ENCODE results near the gene LCOR. TPM values are rescaled to one million over a fixed set of nuclear protein-coding genes. Genes with fewer than 3 reads are reported as not detected.

The LCOR gene
- total and polyA plus RNA-seq, 2 experiments from 2014 or later = 26.1 to 48.7 TPM

- Histone ChIP-seq H3K36me3 (replicated peaks; ENCODE audit: insufficient read depth, low read depth) (no peaks in the 10 kb centered on the region), H3K9me3 (ENCODE audit: low read depth) (no peaks in the 10 kb centered on the region), H2AFZ (no peak overlapping the region), H3K27me3 (no peaks in the 10 kb centered on the region), H3K4me2 (no peak overlapping the region), H3K4me1 (ENCODE audit: insufficient read depth) (no peaks in the 10 kb centered on the region), H3K4me3 (no peak overlapping the region), H3K9me2 (replicated peaks; ENCODE audit: insufficient read depth) (no peaks in the 10 kb centered on the region), H3K79me2 (no peaks in the 10 kb centered on the region), H3K27ac (no peak overlapping the region), H4K20me1 (ENCODE audit: insufficient read depth, poor library complexity, severe bottlenecking) (no peaks in the 10 kb centered on the region)
- 91% methylated on average over 8 of the region's 8 CpGs for WGBS (ENCODE audit: low lambda C conversion rate, missing lambda C conversion rate)
- no peak for TF ChIP-seq EZH2 (IDR thresholded peaks at IDR 0.05; ENCODE audit: borderline replicate concordance)
- no peak for TF ChIP-seq EZH2phosphoT487 (IDR thresholded peaks at IDR 0.05; ENCODE audit: low read depth, severe bottlenecking, unreplicated experiment)
- no peak for TF ChIP-seq CTCF (IDR thresholded peaks at IDR 0.05; ENCODE audit: poor library complexity)
- no peak for DNase-seq (ENCODE audit: low spot score)
Observed at GRCh38 chr10:97013983-97014382, 181.9 kb downstream of the LCOR start.

GRCh38 chr10:97015240-97015639 lies 183.1 kb downstream of the LCOR start:
- Histone ChIP-seq H2AFZ (no peak overlapping the region), H3K27ac (no peak overlapping the region), H3K4me2 (no peak overlapping the region), H3K4me1 (ENCODE audit: insufficient read depth) (no peaks in the 10 kb centered on the region), H3K9me3 (ENCODE audit: low read depth) (no peaks in the 10 kb centered on the region), H3K27me3 (no peaks in the 10 kb centered on the region), H3K79me2 (no peaks in the 10 kb centered on the region), H3K9me2 (replicated peaks; ENCODE audit: insufficient read depth) (no peaks in the 10 kb centered on the region), H3K36me3 (replicated peaks; ENCODE audit: insufficient read depth, low read depth) (no peaks in the 10 kb centered on the region), H3K4me3 (no peak overlapping the region), H4K20me1 (ENCODE audit: insufficient read depth, poor library complexity, severe bottlenecking) (no peaks in the 10 kb centered on the region)
- no peak for DNase-seq (ENCODE audit: low spot score)
- no peak for TF ChIP-seq EZH2phosphoT487 (IDR thresholded peaks at IDR 0.05; ENCODE audit: low read depth, severe bottlenecking, unreplicated experiment)
- TF ChIP-seq EZH2 (IDR thresholded peaks at IDR 0.05; ENCODE audit: borderline replicate concordance) = no peak
- no peak for TF ChIP-seq CTCF (IDR thresholded peaks at IDR 0.05; ENCODE audit: poor library complexity)
- WGBS (ENCODE audit: low lambda C conversion rate, missing lambda C conversion rate) = 73% methylated on average over 1 of the region's 1 CpG

- Histone ChIP-seq H3K79me2 (no peaks in the 10 kb centered on the region), H3K27me3 (no peaks in the 10 kb centered on the region), H3K9me3 (ENCODE audit: low read depth) (no peaks in the 10 kb centered on the region), H3K4me3 (no peak overlapping the region), H3K4me1 (ENCODE audit: insufficient read depth) (no peaks in the 10 kb centered on the region), H3K27ac (no peak overlapping the region), H3K36me3 (replicated peaks; ENCODE audit: insufficient read depth, low read depth) (no peaks in the 10 kb centered on the region), H3K4me2 (no peak overlapping the region), H4K20me1 (ENCODE audit: insufficient read depth, poor library complexity, severe bottlenecking) (no peaks in the 10 kb centered on the region), H3K9me2 (replicated peaks; ENCODE audit: insufficient read depth) (no peaks in the 10 kb centered on the region), H2AFZ (no peak overlapping the region)
- 90% methylated on average over 15 of the region's 15 CpGs for WGBS (ENCODE audit: low lambda C conversion rate, missing lambda C conversion rate)
- TF ChIP-seq CTCF (IDR thresholded peaks at IDR 0.05; ENCODE audit: poor library complexity) (no peak), EZH2phosphoT487 (IDR thresholded peaks at IDR 0.05; ENCODE audit: low read depth, severe bottlenecking, unreplicated experiment) (no peak), EZH2 (IDR thresholded peaks at IDR 0.05; ENCODE audit: borderline replicate concordance) (no peak)
- DNase-seq (ENCODE audit: low spot score) = no peak
Observed at GRCh38 chr10:97016728-97017473, 184.8 kb downstream of the LCOR start.
